Esophagus squamous epithelium (tissue), 5 donors: ENCODE data around the gene PFDN5. TPM values are rescaled to one million over a fixed set of nuclear protein-coding genes. Genes with fewer than 3 reads are reported as not detected.
"Not testable (repeated sequence)": the region's sequence is repeated elsewhere in the genome, so short reads cannot be mapped to it uniquely, and the experiment has no call there.

Experiments
- DNase-seq: peaks from one replicate; lab custom pipeline; 2025; lab: John Stamatoyannopoulos, UW
- H3K27ac ChIP-seq, 4 donors: fragments of 200-600 bp; sonication (generic); one replicate each; pipeline ENCODE4 v1.5.1; 2016 to 2019; ENCODE audit warnings: mild to moderate bottlenecking in 1 of 4
- H3K27me3 ChIP-seq, 4 donors: fragments of 200-600 bp; sonication (generic); 1 replicate in 3 of 4; 2 replicates in 1 of 4; pipeline versions ENCODE4 v1.5.1 to v1.6.0; 2017 to 2021; ENCODE audit warnings: antibody characterized with exemption in 1 of 4
- H3K36me3 ChIP-seq, 3 donors: fragments of 200-600 bp; sonication (generic); one replicate each; pipeline ENCODE4 v1.5.1; 2016 to 2019
- H3K4me1 ChIP-seq, 3 donors: fragments of 200-600 bp; sonication (generic); one replicate each; pipeline ENCODE4 v1.5.1; 2017 to 2019
- H3K4me3 ChIP-seq, 4 donors: fragments of 200-600 bp; sonication (generic); 1 replicate in 3 of 4; 2 replicates in 1 of 4; pipeline ENCODE4 v1.5.1; 2016 to 2019; ENCODE audit warnings: mild to moderate bottlenecking in 2 of 4, moderate library complexity in 1 of 4
- H3K9me3 ChIP-seq, 3 donors: fragments of 200-600 bp; sonication (generic); one replicate each; pipeline ENCODE4 v1.5.1; 2016 to 2019
- CTCF ChIP-seq, 6 experiments: fragments of 450-650 bp in 4 of 6; fragments of 200-600 bp in 2 of 6; sonication (generic) in 2 of 6; IDR thresholded peaks; one replicate each; pipeline ENCODE4 v1.5.1; 2016 to 2019; ENCODE audit warnings: antibody characterized with exemption in 6 of 6, mild to moderate bottlenecking in 4 of 6, moderate library complexity in 4 of 6
- POLR2A ChIP-seq, 4 donors: fragments of 450-650 bp; IDR thresholded peaks; one replicate each; pipeline ENCODE4 v1.6.1; 2017; ENCODE audit warnings: antibody characterized with exemption in 4 of 4, mild to moderate bottlenecking in 4 of 4, moderate library complexity in 3 of 4
- WGBS, 2 donors: methylation state at CpG; one replicate each; pipeline ENCODE4 v1.1.5; 2018; 5-methylcytosine and 5-hydroxymethylcytosine counted together
- intact Hi-C: fragments of 100-400 bp; cut with DNase I; formaldehyde crosslinking; loops from one replicate; pipeline ENCODE4 v1.15.0; 2022
- total RNA-seq, 4 donors: library from RNA; depleted of rRNA; stranded (reverse); fragments of >200 nt; gene quantifications; one replicate each; pipeline ENCODE4 v1.1.0, GENCODE V29; 2016
- donor health status: DM: yes; HTN: yes; CAD: no.

Gene PFDN5
- total RNA-seq, 4 donors from 2014 or later, result 203 to 638 (median 324) TPM

DNA sequence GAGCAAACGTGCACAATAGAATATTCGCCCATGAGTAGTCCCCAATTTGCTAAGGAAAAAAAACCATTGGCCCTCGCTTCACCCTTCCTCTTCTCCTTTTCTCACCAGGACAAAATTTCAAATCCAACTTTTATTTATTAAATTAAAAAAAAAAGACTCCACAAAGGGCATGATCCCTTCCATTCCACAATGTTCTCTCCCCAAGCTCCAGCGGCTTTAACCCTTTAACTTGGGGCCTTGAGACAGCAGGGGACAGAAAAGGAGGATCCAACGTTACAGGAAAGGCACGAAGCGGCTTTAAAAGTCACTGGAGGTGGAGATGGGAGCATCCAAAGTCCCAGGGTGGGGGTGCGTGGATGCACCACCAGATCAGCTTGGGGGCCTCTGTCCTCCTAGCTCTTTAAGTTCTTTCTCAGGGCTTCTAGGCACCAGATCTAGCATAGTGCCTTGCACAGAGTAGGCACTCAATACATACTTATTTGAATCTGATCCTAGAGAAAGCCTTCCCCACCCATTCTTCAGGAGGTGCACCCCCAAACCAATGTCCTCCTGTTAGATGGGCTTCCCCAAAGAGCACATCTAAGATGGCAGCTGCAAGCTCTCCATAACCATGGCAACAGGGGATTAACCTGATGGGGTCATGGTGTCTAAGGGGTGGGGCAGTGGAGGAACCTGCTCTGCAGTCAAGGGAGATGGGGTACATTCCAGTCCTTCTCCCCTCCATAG, 31.3 kb downstream of the PFDN5 start:
- TF ChIP-seq POLR2A (IDR thresholded peaks at IDR 0.05) (no peak), CTCF (IDR thresholded peaks at IDR 0.05) (no peak)
- no peak for DNase-seq
- intact Hi-C loops, result no loop called here
- 74 to 77% methylated on average over 8 of the region's 8 CpGs for WGBS, 2 donors
- no peak overlapping the region for H3K4me3 ChIP-seq
- H3K9me3 ChIP-seq, result no peaks in the 10 kb centered on the region
- H3K4me1 ChIP-seq, result peaks cover 18 to 55% (median 35%) of the 10 kb centered on the region in 3 donors
- no peak overlapping the region for H3K27ac ChIP-seq
- H3K27me3 ChIP-seq, result peaks cover 0 to 8% (median 0%) of the 10 kb centered on the region in 4 donors
- H3K36me3 ChIP-seq, result no peaks in the 10 kb centered on the region

DNA sequence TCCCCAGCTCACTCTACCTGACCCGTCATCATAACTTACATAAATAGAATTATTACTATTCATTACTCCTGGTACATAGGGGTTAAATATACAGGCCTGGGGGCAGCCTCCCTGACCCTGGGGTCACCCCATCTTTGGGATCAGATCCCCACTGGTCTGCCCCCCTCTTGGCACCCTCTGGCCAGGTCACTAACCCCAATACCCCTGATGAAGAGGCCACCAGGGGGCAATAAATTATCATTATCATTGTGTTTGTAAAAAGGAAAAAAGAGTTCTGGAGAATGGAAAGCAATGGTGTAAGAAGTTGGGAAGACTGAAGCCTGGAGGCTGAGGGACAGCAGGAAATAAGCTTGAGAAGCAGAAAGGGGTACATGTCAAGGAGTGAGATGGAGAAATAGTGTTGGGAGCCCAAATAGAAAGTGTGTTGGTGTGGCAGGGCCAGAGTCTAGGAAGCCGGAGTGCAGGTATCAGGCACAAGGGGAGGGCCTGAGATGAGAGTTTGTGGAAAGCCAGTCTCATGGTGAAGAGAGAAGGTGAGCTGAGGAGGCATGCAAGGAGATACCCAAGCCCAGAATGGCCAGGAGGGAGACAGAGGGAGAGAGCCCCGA, 32.2 kb downstream of the PFDN5 start:
- 77 to 84% methylated on average over 3 of the region's 3 CpGs for WGBS, 2 donors
- peaks cover 0 to 18% (median 0%) of the 10 kb centered on the region in 4 donors for H3K27me3 ChIP-seq

DNA sequence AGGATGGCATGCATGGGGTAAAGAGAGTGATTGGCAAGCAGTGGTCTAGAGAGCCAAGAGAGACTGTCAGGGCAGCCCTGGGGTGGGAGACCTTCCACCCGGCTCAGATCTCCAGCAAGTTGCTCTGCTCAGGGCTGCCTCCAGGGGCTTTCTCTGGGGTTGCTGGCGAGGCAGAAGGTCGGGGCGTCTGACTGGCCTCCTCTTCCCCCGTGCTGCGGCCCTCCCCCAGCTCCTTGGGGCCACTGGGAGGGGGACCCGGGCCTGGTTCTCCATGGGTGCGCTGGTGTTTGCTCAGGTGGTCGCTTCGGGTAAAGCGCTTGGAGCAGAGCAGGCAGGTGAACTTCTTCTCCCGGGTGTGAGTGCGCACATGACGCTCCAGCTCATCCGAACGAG, 32.7 kb downstream of the PFDN5 start:
- H3K27me3 ChIP-seq, result peaks cover 0 to 23% (median 0%) of the 10 kb centered on the region in 4 donors
- peaks cover 11 to 40% (median 28%) of the 10 kb centered on the region in 3 donors for H3K4me1 ChIP-seq
- H3K27ac ChIP-seq, result no peak overlapping the region
- WGBS, 2 donors, result 14 to 56% methylated on average over 2 to 12 of the region's 16 CpGs
- intact Hi-C loops, result no loop called here
- no peaks in the 10 kb centered on the region for H3K9me3 ChIP-seq
- no peaks in the 10 kb centered on the region for H3K36me3 ChIP-seq
- H3K4me3 ChIP-seq, result no peak overlapping the region
- DNase-seq, result no peak
- no peak for TF ChIP-seq POLR2A (IDR thresholded peaks at IDR 0.05)
- no peak for TF ChIP-seq CTCF (IDR thresholded peaks at IDR 0.05)

More for the DNA sequence above, 32.2 kb downstream of the PFDN5 start:
- H3K4me3 ChIP-seq, result no peak overlapping the region
- no peaks in the 10 kb centered on the region for H3K9me3 ChIP-seq
- intact Hi-C loops, result no loop called here
- no peak for DNase-seq
- peak in 4 of 6 experiments; percentile 28 to 43 (median 31) for TF ChIP-seq CTCF (IDR thresholded peaks at IDR 0.05)
- no peak for TF ChIP-seq POLR2A (IDR thresholded peaks at IDR 0.05)
- peaks cover 11 to 45% (median 28%) of the 10 kb centered on the region in 3 donors for H3K4me1 ChIP-seq
- no peak overlapping the region for H3K27ac ChIP-seq
- H3K36me3 ChIP-seq, result no peaks in the 10 kb centered on the region

GRCh38 chr12:53330671-53331070, 35.3 kb downstream of the PFDN5 start:
- intact Hi-C loops, result no loop called here
- H3K27ac ChIP-seq, result no peak overlapping the region
- no peaks in the 10 kb centered on the region for H3K9me3 ChIP-seq
- TF ChIP-seq CTCF (IDR thresholded peaks at IDR 0.05), result no peak
- no peak for TF ChIP-seq POLR2A (IDR thresholded peaks at IDR 0.05)
- H3K36me3 ChIP-seq, result no peaks in the 10 kb centered on the region
- H3K27me3 ChIP-seq, result peaks cover 0 to 47% (median 0%) of the 10 kb centered on the region in 4 donors
- WGBS, 2 donors, result 70 to 84% methylated on average over 4 of the region's 5 CpGs
- no peak overlapping the region for H3K4me3 ChIP-seq
- H3K4me1 ChIP-seq, result peaks cover 2 to 14% (median 6%) of the 10 kb centered on the region in 3 donors
- no peak for DNase-seq

DNA sequence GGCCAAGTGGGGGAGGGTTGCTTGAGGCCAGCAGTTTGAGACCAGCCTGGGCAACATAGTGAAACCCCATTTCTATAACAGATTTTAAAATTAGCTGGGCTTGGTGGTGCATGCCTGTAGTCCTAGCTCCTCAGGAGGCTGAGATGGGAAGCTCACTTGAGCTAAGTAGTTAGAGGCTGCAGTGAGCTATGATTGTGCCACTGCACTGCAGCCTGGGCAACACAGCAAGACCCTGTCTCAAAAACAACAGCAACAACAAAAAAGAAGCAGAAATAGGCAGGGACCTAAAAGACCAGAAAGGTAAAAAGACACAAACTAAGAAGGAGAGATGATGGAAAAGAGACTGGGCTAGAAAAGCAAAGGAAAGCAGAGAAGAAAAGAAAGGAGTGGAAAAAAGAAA, 37.0 kb downstream of the PFDN5 start:
- H3K27ac ChIP-seq, DNase-seq, intact Hi-C loops, H3K9me3 ChIP-seq, H3K4me3 ChIP-seq, H3K36me3 ChIP-seq, H3K4me1 ChIP-seq: not testable (repeated sequence)
- peaks cover 0 to 64% (median 0%) of the 10 kb centered on the region in 4 donors for H3K27me3 ChIP-seq
